ENCODE measurements around the gene P4HTM.

DNA sequence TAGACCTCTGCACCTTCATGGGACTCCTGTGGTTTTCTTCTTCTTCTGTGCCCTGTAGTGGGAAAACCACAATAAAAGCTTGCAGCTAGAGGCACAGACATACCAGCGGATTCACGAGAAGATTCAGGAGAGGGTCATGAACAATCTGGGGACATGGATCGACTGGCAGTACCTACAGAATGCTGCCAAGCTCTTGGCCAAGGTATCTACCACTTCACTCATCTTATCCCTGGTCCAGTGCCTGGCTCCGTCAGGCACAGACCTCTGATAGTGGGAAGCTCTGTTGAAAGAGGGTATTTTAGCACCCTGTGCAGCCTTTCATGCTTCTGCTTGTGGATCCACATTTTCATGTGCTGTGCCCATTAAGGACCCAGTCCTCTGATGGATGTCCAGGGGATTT, 9.7 kb upstream of the P4HTM start:
- TF ChIP-seq, protein P1, sequence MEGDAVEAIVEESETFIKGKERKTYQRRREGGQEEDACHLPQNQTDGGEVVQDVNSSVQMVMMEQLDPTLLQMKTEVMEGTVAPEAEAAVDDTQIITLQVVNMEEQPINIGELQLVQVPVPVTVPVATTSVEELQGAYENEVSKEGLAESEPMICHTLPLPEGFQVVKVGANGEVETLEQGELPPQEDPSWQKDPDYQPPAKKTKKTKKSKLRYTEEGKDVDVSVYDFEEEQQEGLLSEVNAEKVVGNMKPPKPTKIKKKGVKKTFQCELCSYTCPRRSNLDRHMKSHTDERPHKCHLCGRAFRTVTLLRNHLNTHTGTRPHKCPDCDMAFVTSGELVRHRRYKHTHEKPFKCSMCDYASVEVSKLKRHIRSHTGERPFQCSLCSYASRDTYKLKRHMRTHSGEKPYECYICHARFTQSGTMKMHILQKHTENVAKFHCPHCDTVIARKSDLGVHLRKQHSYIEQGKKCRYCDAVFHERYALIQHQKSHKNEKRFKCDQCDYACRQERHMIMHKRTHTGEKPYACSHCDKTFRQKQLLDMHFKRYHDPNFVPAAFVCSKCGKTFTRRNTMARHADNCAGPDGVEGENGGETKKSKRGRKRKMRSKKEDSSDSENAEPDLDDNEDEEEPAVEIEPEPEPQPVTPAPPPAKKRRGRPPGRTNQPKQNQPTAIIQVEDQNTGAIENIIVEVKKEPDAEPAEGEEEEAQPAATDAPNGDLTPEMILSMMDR (IDR thresholded peaks at IDR 0.05), result no peak
- TF ChIP-seq POLR2A (IDR thresholded peaks at IDR 0.05), result no peak

Data from Peyer's patch (tissue), 4 donors.